BLaER1 (cell line): ENCODE measurements around the gene EN1.

Source experiments
- H3K27ac ChIP-seq: shearing (Covaris generic); formaldehyde crosslinking; 2 replicates; pipeline ENCODE4 v1.8.1; 2022
- H3K27me3 ChIP-seq: shearing (Covaris generic); formaldehyde crosslinking; 2 replicates; pipeline ENCODE4 v1.8.1; 2022
- H3K36me3 ChIP-seq: shearing (Covaris generic); formaldehyde crosslinking; 2 replicates; pipeline ENCODE4 v1.8.1; 2022
- H3K4me1 ChIP-seq: shearing (Covaris generic); formaldehyde crosslinking; 2 replicates; pipeline ENCODE4 v1.8.1; 2022
- H3K4me2 ChIP-seq: shearing (Covaris generic); formaldehyde crosslinking; 2 replicates; pipeline ENCODE4 v1.8.1; 2022
- H3K4me3 ChIP-seq: shearing (Covaris generic); formaldehyde crosslinking; 2 replicates; pipeline ENCODE4 v1.8.1; 2022
- H3K9ac ChIP-seq: shearing (Covaris generic); formaldehyde crosslinking; 2 replicates; pipeline ENCODE4 v1.8.1; 2022
- H3K9me3 ChIP-seq: shearing (Covaris generic); formaldehyde crosslinking; 2 replicates; pipeline ENCODE4 v1.8.1; 2022
- H4K20me1 ChIP-seq: shearing (Covaris generic); formaldehyde crosslinking; 2 replicates; pipeline ENCODE4 v1.8.1; 2022
- Cebpa-rat ChIP-seq: shearing (Covaris generic); IDR thresholded peaks from 2 replicates; pipeline ENCODE4 v1.8.1; 2022

The EN1 gene

GRCh38 chr2:118843483-118844132, 3.8 kb downstream of the EN1 start:
- H3K9ac ChIP-seq = no peak overlapping the region
- TF ChIP-seq Cebpa-rat = no peak
- H3K36me3 ChIP-seq = no peaks in the 10 kb centered on the region
- no peaks in the 10 kb centered on the region for H3K4me1 ChIP-seq
- H3K27me3 ChIP-seq = peaks cover 100% of the 10 kb centered on the region
- H4K20me1 ChIP-seq = peaks cover 65% of the 10 kb centered on the region
- H3K27ac ChIP-seq = no peak overlapping the region
- H3K4me3 ChIP-seq = no peak overlapping the region
- H3K9me3 ChIP-seq = peaks cover 46% of the 10 kb centered on the region
- no peak overlapping the region for H3K4me2 ChIP-seq

- TF ChIP-seq Cebpa-rat = no peak
- peaks cover 100% of the 10 kb centered on the region for H3K27me3 ChIP-seq
- no peaks in the 10 kb centered on the region for H3K36me3 ChIP-seq
- peaks cover 58% of the 10 kb centered on the region for H4K20me1 ChIP-seq
- peaks cover 40% of the 10 kb centered on the region for H3K9me3 ChIP-seq
- no peak overlapping the region for H3K9ac ChIP-seq
- no peak overlapping the region for H3K4me2 ChIP-seq
- no peaks in the 10 kb centered on the region for H3K4me1 ChIP-seq
- H3K4me3 ChIP-seq = no peak overlapping the region
- no peak overlapping the region for H3K27ac ChIP-seq
Measured at GRCh38 chr2:118842661-118843482, 4.6 kb downstream of the EN1 start.

GRCh38 chr2:118841828-118842461, 5.5 kb downstream of the EN1 start:
- Histone ChIP-seq H3K27ac (no peak overlapping the region), H3K4me3 (no peak overlapping the region), H3K36me3 (no peaks in the 10 kb centered on the region), H4K20me1 (peaks cover 52% of the 10 kb centered on the region), H3K9ac (no peak overlapping the region), H3K27me3 (peaks cover 100% of the 10 kb centered on the region), H3K4me1 (no peaks in the 10 kb centered on the region), H3K9me3 (peaks cover 31% of the 10 kb centered on the region), H3K4me2 (0 out of 2 replicates have a peak overlapping the region, but pooled peaks have one; percentile 7)
- TF ChIP-seq Cebpa-rat = no peak

DNA sequence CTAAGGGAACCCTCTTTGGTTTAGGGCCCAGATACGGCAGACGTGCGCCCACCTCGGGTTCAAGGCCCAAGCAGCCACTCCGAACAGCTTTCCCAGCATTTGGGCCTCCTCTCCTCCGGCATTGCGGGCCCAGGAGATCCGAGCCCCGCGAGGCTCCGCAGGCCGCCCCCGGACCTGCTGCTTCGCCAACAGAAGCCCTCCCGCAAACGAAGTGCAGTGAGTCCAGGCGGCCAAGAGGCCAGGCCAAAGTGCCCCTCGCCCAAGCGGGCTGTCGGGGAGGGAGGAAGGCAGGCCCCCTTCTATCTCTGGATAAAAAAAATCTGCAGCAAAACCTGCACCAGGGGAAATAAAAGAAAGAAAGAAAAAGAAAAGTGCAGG, 6.0 kb downstream of the EN1 start:
- Histone ChIP-seq H3K9ac (no peak overlapping the region), H3K27ac (no peak overlapping the region), H3K4me3 (no peak overlapping the region), H3K36me3 (no peaks in the 10 kb centered on the region), H3K27me3 (peaks cover 100% of the 10 kb centered on the region), H3K4me1 (no peaks in the 10 kb centered on the region), H4K20me1 (peaks cover 50% of the 10 kb centered on the region), H3K9me3 (peaks cover 28% of the 10 kb centered on the region), H3K4me2 (no peak overlapping the region)
- TF ChIP-seq Cebpa-rat = no peak

DNA sequence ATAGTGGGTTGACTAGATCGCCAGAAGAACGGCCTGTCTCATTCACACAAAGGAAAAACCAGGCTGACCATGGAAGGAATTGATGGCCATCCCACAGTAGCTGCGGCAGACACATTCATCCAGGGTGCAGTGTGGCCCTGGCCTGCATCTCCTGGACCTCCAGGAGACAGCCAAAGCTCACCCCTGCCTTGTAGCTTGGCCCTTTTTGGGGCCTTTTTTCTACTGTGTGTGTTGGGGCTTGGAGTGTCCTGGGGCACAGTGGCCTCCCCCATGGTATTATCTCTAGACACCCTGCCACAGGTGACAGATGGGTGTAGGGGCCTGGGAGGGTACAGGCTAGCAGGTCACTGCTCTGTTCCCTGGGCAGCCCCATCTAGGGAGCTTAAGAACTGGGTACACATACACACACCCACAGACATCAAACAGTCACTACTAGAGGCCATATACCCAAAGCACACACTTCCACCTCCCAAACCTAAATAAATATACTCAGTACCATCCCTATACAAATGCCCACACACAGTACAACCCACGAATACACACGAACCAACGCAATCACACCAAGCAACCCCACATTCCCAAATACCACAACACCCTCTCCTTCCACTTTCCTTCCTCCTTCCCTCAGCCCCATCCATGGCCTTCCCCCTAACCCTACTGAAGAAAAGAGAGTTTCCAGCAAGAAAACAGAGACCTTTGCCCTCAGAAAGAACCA, 8.6 kb downstream of the EN1 start:
- no peaks in the 10 kb centered on the region for H3K36me3 ChIP-seq
- H3K4me2 ChIP-seq = no peak overlapping the region
- TF ChIP-seq Cebpa-rat = no peak
- no peak overlapping the region for H3K4me3 ChIP-seq
- peaks cover 100% of the 10 kb centered on the region for H3K27me3 ChIP-seq
- H3K4me1 ChIP-seq = no peaks in the 10 kb centered on the region
- H3K9me3 ChIP-seq = peaks cover 39% of the 10 kb centered on the region
- peaks cover 27% of the 10 kb centered on the region for H4K20me1 ChIP-seq
- no peak overlapping the region for H3K27ac ChIP-seq
- H3K9ac ChIP-seq = no peak overlapping the region

- Histone ChIP-seq H3K9me3 (peaks cover 47% of the 10 kb centered on the region), H4K20me1 (peaks cover 16% of the 10 kb centered on the region), H3K36me3 (no peaks in the 10 kb centered on the region), H3K4me3 (no peak overlapping the region), H3K27me3 (peaks cover 100% of the 10 kb centered on the region), H3K4me2 (no peak overlapping the region), H3K27ac (no peak overlapping the region), H3K9ac (no peak overlapping the region), H3K4me1 (no peaks in the 10 kb centered on the region)
- TF ChIP-seq Cebpa-rat = no peak
Measured at GRCh38 chr2:118837621-118838020, 9.8 kb downstream of the EN1 start.

GRCh38 chr2:118837067-118837466, 10.4 kb downstream of the EN1 start:
- H3K9me3 ChIP-seq = peaks cover 46% of the 10 kb centered on the region
- H3K27ac ChIP-seq = no peak overlapping the region
- H4K20me1 ChIP-seq = peaks cover 12% of the 10 kb centered on the region
- H3K36me3 ChIP-seq = no peaks in the 10 kb centered on the region
- no peak overlapping the region for H3K9ac ChIP-seq
- no peaks in the 10 kb centered on the region for H3K4me1 ChIP-seq
- H3K27me3 ChIP-seq = peaks cover 100% of the 10 kb centered on the region
- no peak overlapping the region for H3K4me3 ChIP-seq
- no peak overlapping the region for H3K4me2 ChIP-seq
- TF ChIP-seq Cebpa-rat = no peak

DNA sequence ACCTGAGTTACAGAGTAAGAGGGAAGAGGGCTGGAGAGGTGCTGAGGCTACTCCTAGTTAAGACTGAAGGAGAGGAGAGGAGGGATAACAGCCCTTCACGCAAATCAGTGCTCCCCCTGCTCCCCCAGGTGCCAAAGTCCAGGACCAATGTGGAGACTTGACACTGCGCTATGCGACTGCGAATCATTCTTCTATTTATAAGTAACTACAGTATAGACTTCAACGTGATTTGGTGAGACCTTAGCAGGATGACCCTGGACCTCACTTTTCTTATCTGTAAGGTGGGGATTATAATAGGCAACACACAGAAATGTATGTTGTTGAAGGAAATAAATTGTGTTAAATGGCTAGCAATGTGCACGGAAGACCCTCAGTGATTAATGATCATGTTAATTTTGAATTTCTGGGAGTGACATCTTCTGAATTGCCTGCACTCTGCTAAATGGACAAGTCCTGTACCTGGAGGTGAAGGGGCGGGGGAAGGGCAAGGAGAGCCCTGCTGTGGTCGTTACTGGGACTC, 11.0 kb downstream of the EN1 start:
- Histone ChIP-seq H4K20me1 (peaks cover 6% of the 10 kb centered on the region), H3K27ac (no peak overlapping the region), H3K4me2 (no peak overlapping the region), H3K4me1 (no peaks in the 10 kb centered on the region), H3K4me3 (no peak overlapping the region), H3K9ac (no peak overlapping the region), H3K27me3 (peaks cover 96% of the 10 kb centered on the region), H3K9me3 (peaks cover 40% of the 10 kb centered on the region), H3K36me3 (no peaks in the 10 kb centered on the region)
- TF ChIP-seq Cebpa-rat = no peak

GRCh38 chr2:118835746-118836410, 11.6 kb downstream of the EN1 start:
- Histone ChIP-seq H3K36me3 (no peaks in the 10 kb centered on the region), H3K27ac (no peak overlapping the region), H4K20me1 (peaks cover under 1% of the 10 kb centered on the region; the same call in 1 of the 2 replicates), H3K4me1 (no peaks in the 10 kb centered on the region), H3K4me3 (no peak overlapping the region), H3K4me2 (no peak overlapping the region), H3K27me3 (peaks cover 90% of the 10 kb centered on the region), H3K9me3 (peaks cover 36% of the 10 kb centered on the region), H3K9ac (no peak overlapping the region)
- no peak for TF ChIP-seq Cebpa-rat
